ENCODE results near the gene CPO.

- TF ChIP-seq, protein P1, sequence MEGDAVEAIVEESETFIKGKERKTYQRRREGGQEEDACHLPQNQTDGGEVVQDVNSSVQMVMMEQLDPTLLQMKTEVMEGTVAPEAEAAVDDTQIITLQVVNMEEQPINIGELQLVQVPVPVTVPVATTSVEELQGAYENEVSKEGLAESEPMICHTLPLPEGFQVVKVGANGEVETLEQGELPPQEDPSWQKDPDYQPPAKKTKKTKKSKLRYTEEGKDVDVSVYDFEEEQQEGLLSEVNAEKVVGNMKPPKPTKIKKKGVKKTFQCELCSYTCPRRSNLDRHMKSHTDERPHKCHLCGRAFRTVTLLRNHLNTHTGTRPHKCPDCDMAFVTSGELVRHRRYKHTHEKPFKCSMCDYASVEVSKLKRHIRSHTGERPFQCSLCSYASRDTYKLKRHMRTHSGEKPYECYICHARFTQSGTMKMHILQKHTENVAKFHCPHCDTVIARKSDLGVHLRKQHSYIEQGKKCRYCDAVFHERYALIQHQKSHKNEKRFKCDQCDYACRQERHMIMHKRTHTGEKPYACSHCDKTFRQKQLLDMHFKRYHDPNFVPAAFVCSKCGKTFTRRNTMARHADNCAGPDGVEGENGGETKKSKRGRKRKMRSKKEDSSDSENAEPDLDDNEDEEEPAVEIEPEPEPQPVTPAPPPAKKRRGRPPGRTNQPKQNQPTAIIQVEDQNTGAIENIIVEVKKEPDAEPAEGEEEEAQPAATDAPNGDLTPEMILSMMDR (IDR thresholded peaks at IDR 0.05; ENCODE audit: low read depth, low read length): no peak
- TF ChIP-seq POLR2A (IDR thresholded peaks at IDR 0.05; ENCODE audit: extremely low read depth, insufficient read length): no peak
Observed at GRCh38 chr2:206993396-206993911, 54.1 kb downstream of the CPO start.

All from NB4 (cell line).